HuH-7.5 (cell line): ENCODE measurements around the gene OR7G2.

ENCODE experiments used
- DNase-seq: peaks from one replicate; pipeline ENCODE4 v3.0.0; 2011; ENCODE audit warnings: low spot score

Gene OR7G2

DNA sequence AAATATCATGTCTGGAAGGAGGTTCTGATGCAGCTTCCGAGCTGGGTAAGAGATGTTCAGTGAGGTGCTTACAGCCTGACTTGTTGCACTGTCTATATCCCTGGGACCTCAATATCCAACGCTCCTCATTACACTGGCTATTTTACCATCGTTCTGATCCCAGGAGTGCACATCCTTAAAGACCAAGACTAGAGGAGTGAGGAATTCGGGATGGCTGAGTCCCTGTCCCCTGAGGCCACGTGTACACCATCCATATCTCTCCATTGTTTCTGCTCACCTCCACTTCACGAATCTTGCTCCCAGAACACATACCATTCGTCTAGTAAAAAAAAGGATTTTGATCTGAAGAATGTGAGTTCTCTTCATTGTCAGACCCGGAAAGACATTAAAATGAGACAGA is at the start of gene OR7G2:
Gene OR7G2 (minus strand): TSS at position 101 of the 400 bp plus-strand sequence. CDS start 4,232 bp downstream, outside the sequence.
- DNase-seq, result no peak

DNA sequence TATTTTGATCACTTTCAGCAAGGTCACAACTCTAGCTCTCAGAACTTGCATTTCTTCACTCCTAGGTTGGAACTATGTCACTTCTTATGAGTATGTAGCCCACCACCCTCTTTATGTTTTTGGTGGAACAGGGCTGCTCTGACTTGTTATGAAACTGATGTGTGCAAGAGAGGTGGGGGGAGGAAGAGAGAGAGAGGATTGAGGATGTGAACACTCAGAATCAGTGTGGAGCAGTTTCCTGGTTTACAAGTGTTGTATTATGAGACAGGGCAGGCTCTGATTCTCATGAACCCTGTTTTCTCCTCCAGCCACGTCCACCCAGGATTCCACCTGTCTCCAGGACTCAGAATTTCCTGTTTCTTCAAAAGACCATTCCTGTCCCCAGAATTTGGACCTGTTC is 49.0 kb upstream of the OR7G2 start:
- no peak for DNase-seq

DNA sequence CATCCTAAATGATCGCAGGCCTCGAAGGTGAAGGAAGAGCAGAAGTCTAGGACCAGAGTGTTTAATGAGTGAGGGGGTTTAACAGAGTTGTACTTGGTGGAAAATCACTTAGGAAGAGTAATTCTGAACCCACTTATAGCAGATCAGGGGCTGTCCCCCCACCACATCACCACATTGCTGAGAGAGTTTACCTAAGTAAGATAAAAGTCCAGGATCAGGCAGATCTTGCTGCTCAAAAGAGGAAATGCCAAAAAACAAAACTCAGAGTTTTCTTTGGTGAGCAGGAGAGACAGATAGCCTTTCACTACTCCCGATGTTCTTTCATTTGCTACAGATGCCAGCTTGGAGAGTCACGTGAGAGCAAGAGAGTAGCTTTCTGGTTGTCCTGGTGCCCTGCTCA is 48.3 kb upstream of the OR7G2 start:
- DNase-seq, result no peak

DNA sequence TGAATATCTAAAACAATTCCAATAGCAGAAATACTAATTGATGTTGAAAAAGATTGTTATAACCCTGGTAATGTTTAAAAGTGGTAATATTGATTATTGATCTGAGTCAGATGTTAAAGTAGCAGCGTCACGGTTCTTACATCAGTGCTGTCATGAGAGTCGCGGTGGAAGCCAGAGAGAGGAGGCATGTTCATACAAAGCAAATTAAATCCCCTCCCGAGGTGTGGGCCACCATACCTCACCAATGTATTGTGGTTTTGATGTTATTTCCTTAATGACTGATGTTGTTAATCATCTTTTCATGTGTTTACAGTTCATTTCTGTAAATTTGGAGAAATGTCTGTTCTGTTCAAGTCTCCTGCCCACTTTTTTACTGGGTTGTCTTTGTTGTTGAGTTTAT is 44.1 kb upstream of the OR7G2 start:
- no peak for DNase-seq

DNA sequence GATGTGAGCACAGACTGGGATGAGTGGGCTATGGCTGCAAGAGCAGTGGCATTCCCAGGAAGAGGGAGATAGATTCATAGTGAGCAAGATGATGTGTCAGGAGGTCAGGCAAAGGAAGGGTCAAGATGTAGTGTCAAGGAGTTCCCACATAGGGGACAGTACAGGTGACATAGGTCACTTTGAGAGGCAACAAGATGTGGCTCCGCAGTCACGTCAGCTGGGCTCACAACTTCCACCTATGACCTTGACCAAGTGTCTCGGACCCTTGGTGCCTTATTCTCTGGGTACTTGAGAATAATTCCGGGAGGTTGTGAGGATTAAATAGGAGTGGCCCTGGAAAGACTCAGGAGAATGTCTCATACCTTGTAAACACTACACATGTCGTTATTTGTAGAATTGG is 43.4 kb upstream of the OR7G2 start:
- DNase-seq, result no peak

DNA sequence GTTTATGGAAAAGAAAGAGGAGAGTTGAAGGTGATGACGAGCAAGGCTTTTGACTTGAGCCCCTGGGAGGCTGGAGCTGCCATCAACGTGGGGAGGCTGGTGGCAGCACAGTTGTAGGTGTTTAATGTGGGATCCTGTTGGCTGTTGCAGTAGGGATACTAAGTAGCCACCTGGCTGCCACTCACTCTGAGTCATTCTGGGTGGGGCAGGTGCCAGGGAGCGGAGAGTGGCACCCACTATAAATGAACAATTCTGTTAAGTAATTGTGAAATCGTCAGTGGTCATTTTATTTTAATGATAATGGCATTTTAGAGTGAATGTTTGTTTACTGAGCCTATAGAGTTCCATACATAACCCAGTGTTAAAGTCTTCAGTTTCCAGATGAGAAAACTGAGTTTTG is 42.7 kb upstream of the OR7G2 start:
- DNase-seq, result no peak

DNA sequence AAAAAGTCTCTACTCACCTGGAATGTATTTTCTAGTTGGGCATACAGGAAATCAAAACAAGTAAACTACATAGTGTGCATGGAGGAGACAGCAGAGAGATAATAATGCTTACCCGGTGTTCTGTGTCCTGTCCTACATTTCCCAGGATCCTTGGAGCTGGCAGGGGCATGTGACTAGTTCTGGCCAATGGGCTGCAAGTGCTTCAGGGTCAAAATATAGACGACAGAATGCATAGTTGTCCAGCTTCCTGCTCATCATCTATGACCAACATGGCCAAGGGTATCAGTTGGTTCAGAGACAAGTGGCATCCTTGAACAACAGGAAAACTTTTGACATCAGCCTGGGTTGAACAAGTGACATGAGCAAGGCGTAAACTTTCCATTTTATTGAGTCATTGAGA is 41.4 kb upstream of the OR7G2 start:
- no peak for DNase-seq

DNA sequence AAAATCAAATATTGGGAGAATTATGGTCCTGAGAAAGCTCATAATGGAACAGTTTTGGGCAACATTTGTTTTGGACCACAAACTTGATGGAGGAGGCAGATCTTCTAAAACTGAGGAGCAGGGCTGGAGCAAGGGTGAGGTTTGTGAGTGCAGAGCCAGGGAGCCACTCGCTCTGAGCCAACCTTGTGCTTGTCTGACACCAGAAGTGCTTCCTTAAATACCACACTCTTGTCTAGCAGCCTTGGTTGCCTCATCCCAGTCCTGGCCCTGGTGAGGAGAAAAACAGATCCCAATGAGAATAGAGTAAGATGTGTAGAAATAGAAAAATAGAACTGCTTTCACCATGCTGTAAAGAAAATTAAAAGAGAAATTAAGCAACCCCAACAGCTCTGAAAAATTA is 39.6 kb upstream of the OR7G2 start:
- DNase-seq, result no peak

DNA sequence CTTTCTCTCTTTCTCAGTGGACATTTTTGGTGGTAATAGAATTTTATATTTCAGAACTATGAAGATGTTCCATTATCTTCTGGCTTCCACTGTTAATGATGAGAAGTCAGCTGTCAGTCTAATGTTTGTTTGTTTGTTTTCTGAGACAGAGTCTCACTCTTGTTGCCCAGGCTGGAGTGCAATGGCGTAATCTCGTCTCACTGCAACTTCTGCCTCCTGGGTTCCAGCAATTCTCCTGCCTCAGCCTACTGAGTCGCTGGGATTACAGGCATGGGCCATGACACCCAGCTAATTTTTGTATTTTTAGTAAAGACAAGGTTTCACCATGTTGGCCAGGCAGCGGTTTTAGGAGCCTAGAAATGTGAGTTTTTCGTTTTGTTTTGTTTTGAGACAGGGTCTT is 37.6 kb upstream of the OR7G2 start:
- no peak for DNase-seq

DNA sequence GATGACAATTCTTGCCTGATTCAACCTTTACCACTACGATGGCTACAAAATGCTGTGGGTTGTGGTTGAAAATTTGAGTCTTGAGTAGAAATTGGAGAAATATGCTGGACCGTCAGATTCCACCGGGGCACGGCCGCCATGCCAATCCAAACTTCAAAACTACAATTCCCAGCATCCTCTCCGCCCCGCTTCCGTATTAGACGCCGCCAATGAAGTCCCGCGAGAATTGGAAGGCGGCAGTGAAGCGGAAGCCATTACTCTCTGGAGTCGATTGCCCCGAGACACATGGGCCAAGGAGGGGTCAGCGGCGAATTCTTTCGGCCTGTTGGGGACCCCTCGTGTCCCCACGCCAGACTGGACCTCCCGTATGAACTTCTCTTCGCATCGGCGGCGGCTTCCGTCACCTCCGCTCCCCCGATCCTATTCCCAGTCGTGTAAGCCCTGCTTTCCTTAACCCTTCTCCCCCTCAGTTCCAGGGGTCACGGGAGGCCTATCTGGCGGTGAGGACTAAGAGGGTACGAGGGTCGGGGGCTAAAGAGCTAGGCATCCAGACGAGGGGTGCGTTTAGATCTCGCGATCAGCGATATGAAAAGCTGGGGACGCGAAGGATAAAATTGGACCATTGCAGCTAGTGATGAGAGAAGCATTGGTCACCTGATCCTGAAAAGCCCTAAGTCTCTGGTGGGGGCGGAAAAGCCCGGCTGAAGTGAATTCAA is 33.0 kb upstream of the OR7G2 start, which contains the start of gene ZNF317:
Gene ZNF317 (plus strand): TSS at position 239 of the 716 bp plus-strand sequence. CDS start 15,620 bp downstream, outside the sequence.
- peak; percentile 70 for DNase-seq

DNA sequence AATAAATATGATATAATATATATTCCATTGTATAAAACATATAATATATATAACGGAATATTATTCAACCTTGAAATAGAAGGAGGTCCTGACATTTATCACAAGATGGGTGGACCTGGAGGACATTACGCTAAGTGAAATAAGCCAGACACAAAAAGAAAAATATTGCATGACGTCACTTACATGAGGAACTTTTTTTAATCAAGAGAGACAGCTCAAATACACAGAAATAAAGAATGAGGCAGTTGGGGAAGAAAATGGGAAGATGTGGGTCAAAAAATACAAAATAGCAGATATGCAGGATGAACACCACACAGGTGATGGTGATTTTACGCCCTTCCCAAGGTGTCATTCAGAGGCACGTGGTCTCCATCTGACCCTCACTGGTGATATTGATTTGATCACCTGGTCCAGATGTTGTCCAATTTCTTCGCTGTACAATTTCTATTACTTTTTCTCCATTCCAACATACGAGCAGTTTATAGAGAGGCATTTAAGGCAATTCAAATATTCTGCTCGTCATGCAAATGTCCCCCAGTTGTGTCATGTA is 32.4 kb upstream of the OR7G2 start:
- DNase-seq, result no peak

DNA sequence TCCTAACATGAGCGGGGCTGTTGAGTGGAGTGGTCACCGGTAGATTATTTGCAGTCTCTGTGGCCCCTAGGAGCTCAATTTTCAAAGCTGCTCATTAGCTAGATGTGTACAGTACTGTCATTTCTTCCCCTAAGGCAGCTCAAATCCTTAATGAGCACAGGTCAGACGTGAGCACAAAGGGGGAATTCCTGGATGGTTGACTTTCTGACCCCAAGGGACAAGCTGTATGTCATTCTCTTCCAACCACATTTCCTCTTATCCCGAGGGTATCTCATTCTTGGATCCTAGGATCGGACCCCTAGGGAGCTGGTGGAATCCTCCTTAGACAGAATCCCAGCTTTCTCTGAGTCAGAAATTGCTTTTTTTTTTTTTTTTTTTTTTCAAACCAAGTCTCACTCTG is 25.1 kb upstream of the OR7G2 start:
- DNase-seq, result no peak

DNA sequence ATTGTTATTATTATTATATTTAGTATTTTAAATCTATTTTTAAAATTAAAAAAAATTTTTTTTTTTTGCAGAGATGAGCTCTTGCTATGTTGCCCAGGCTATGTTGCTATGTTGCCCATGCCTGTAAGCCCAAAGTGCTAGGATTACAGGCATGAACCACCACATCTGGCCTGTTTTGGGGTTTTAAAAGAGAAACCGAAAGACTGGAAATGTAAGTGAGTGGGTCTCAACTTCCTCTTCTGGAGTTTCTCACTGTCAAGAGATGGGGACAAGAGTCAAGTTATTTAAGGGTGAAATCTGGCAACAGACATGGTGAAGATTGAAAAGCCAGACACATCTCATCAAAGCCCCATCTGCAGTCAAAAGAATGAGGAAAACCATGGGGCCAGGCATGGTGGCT is 23.7 kb upstream of the OR7G2 start:
- DNase-seq, result no peak

DNA sequence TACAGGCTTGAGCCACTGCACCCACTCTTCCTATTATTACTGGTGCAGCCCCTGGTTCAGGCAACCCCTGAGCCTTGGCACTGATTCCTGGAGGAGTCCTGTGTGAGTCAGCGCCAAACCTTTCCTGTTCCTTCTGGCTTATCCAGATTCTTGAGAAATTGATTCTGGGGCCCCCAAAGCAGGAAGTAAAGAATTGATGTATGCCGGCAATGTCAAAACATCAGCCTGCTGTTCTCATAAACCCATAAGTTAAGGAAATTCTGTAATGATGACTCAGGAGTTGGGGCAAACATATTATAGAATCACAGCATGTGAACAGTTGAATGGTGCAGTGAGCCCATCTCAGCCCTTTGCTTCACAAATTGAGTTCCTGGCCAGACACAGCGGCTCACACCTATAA is 20.9 kb upstream of the OR7G2 start:
- no peak for DNase-seq

DNA sequence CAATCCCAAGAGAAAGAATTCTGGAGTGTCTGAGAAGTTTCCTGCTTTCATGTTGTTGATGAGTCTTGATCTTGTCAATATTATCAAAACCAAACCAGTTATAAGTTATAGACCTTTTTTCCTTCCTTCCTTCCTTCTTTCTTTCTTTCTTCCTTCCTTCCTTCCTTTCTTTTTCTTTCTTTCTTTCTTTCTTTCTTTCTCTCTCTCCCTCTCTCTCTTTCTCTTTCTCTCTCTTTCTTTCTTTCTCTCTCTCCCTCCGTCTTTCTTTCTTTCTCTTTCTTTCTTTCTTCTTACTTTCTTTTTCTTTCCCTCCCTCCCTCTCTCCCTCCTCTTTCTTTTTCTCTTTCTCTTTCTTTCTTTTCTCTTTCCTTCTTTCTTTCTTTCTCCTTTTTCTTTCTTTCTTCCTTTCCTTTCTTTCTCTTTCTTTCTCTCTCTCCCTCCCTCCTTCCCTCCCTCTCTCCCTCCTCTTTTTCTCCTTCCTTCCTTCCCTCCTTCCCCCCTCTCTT is 19.7 kb upstream of the OR7G2 start, which contains the start of gene OR7G3:
Gene OR7G3 (minus strand): TSS at position 51 of the 506 bp plus-strand sequence. CDS start 0 bp downstream, at position 51.
- DNase-seq, result no peak

DNA sequence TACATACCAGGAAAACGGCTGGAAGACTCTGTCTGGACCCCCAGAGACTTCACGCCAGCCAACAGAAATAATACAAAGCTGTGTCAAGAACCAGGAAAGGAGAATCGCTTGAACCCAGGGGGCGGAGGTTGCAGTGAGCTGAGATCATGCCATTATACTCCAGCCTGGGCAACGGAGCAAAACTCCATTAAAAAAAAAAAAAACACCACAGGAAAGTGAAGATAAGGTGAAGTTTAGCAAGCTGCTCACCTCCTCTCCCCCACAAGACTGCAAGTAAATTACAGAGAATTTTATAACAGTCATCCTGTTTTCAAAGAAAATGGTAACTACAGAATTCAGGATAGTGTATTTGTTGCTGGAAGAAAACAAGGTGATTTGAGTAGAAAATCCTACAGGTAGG is 9.3 kb upstream of the OR7G2 start:
- DNase-seq, result no peak

DNA sequence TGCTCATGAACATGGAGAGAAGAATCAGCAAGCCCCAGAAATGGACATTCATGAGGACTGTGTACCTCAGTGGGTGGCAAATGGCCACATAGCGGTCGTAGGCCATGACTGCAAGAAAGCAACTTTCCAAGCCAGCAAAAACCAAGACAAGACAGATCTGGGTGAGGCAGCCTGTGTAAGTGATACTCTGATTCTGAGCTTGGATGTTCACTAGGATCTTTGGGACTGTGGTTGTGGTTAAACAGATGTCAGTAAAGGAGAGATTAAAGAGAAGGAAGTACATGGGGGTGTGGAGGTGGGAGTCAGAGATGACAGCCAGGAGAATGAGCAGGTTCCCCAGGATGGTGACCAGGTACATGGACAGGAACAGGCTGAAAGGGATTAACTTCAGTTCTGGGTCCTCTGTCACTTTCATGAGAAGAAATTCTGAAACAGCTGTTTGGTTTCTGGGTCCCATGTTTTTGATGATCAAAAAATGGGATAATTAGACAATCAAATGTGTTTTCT is 8.1 kb upstream of the OR7G2 start, which contains the start of gene OR7G1:
Gene OR7G1 (minus strand): TSS at position 457 of the 507 bp plus-strand sequence. CDS start 0 bp downstream, at position 457.
- no peak for DNase-seq

DNA sequence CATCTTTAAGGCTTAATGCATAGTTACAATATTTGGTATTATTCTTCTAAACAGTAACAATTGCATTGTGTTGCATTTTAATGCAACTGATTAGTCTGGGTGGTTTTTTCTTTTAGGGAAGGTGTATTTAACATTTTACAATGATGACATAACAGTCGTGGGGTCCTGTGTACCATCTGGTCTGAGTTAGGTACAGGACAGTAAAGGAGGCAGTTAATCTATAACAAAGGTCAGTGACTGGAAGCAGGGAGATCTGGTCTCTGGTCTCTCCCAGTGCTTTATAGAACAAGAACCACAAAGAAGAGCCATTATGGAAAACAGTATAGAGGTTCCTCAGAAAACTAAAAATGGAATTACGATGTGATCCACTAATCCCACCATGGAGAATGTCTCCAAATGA is 2.7 kb upstream of the OR7G2 start:
- no peak for DNase-seq

DNA sequence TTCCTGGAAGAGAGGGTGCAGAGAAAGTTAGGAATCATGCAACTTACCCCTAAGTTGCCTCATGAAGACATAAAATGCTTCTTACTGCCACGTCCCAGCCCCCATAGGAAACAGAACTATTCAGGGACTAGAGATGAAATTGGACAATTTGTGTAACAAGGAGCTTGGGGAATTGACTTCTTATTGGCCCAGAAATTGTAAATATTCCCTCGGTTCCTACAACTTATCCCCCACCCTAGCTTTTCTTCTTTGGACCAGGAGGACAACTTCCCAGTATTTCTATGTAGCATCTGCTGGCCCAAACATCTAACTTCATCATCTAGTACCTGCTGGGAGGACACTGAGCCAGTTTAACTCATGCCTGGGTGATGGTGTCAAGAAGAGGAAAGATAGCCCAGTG is 20.5 kb downstream of the OR7G2 start, which contains the start of gene OR1M1:
Gene OR1M1 (plus strand): TSS at position 301 of the 400 bp plus-strand sequence. CDS start 6,184 bp downstream, outside the sequence.
- DNase-seq, result no peak

DNA sequence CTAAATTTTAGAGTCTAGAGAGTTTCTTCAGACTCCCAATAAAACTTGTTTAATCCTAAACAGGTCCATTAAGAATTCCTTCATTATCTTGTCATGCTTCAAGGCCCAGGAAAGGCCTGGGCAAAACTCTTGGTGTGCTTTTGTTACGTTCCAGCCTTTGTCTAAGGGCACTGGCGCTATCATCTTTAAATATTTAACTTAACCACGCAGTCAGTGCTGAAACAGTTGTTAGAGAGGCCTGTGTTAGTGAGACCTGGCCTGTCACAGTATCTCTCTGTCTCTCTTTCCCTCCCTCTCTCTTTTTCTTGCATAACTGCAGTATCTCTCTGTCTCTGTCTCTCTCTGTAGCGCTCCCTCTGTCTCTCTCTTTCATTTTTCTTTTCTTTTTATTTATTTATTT is 28.6 kb downstream of the OR7G2 start:
- no peak for DNase-seq

DNA sequence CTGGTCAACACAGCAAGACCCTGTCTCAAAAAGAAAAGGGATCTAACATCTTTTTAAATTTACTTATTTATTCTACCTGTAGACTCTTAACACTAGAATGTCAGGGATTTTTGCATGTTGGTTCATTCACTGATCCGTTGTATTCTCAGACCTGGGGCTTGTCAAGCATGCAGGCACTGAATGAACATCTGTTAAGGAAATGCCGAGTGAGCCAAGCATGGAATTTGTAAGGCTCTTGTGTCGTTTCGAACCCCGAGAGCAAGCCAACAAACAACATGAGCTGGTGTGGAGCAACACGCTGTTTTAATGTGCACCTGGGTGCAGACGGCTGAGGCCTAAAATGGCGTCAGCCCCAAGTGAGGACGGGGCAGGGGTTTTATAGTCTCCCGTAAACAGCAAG is 30.4 kb downstream of the OR7G2 start:
- no peak for DNase-seq

DNA sequence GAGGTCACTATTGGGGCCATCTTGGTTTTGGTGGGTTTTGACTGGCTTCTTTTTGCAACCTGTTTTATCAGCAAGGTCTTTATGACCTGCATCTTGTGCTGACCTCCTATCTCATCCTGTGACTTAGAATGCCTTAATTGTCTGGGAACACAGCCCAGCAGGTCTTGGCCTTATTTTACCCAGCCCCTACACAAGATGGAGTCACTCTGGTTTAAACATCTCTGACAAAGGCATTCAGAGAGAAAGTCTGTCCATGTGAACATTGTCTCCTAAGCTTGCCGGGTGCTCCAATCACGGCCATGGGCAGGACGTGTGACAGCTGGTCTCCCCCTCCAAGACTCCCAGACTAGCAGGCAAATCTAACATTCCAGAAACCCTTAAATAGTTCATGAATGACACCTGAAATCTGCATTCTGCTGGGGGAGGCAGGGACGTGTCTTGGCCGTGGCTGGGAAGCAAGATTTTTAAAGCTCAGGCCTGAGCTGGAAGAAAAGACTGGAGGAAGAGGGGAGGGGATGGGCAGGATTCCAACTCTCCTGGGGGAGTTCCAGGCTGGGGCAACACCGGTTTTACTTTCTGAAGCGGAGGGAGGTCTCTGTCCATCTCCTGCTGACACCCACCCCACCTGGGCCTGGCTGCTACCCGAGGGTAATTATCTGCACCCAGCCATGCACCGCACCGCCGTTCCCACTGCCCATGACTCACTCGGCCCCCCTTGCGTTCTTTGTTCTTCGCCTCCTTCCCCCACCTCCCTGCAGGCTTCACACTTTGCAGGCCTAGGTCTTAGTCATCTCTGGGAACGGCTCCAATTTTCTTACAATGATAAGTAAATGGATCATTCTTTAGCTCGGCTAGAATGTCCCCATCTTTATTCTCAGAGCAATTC is 32.0 kb downstream of the OR7G2 start:
- DNase-seq, result peak; percentile 18
